NCI-H2171 (cell line): ENCODE data around the gene ENPP7.

Source experiments
- DNase-seq: peaks from one replicate; lab custom pipeline; 2025; lab: John Stamatoyannopoulos, UW

The ENPP7 gene

GRCh38 chr17:79704691-79705090 lies 26.1 kb upstream of the ENPP7 start:
- no peak for DNase-seq

GRCh38 chr17:79705674-79706073 lies 25.1 kb upstream of the ENPP7 start:
- no peak for DNase-seq

- DNase-seq = peak; percentile 90
Observed at GRCh38 chr17:79706931-79707850, 23.6 kb upstream of the ENPP7 start.

GRCh38 chr17:79707931-79708891 lies 22.5 kb upstream of the ENPP7 start:
- DNase-seq = peak; percentile 32

GRCh38 chr17:79711715-79712305 lies 18.9 kb upstream of the ENPP7 start:
- no peak for DNase-seq

- DNase-seq = no peak
Observed at GRCh38 chr17:79713391-79713790, 17.4 kb upstream of the ENPP7 start.

GRCh38 chr17:79714176-79715097 lies 16.3 kb upstream of the ENPP7 start:
- DNase-seq = no peak

GRCh38 chr17:79715098-79715942 lies 15.4 kb upstream of the ENPP7 start:
- no peak for DNase-seq

- DNase-seq = no peak
Observed at GRCh38 chr17:79715943-79716797, 14.6 kb upstream of the ENPP7 start.

GRCh38 chr17:79720705-79721292 lies 9.9 kb upstream of the ENPP7 start:
- no peak for DNase-seq

GRCh38 chr17:79721993-79722671 lies 8.6 kb upstream of the ENPP7 start:
- no peak for DNase-seq

GRCh38 chr17:79722787-79723186 lies 8.0 kb upstream of the ENPP7 start:
- DNase-seq = no peak

- DNase-seq = peak; percentile 85
Observed at GRCh38 chr17:79728169-79728907, 2.4 kb upstream of the ENPP7 start.

- DNase-seq = no peak
Observed at GRCh38 chr17:79728908-79729471, 1.8 kb upstream of the ENPP7 start.

- no peak for DNase-seq
Observed at GRCh38 chr17:79729761-79730160, 982 bp upstream of the ENPP7 start.

- DNase-seq = no peak
Observed at GRCh38 chr17:79730437-79730768, 340 bp upstream of the ENPP7 start.

GRCh38 chr17:79732254-79732653 lies 1.5 kb downstream of the ENPP7 start:
- DNase-seq = no peak
